ENCODE results near the gene AFDN. TPM values are rescaled to one million over a fixed set of nuclear protein-coding genes. Genes with fewer than 3 reads are reported as not detected.

Gene AFDN
- total RNA-seq, 2 experiments from 2014 or later, result 45.9 to 46.3 TPM

- Mint-ChIP-seq H3K4me1 (no peaks in the 10 kb centered on the region), H3K36me3 (ENCODE audit: low read depth) (no peaks in the 10 kb centered on the region), H3K4me3 (no peak overlapping the region), H3K27ac (no peak overlapping the region), H3K27me3 (peaks cover 22% of the 10 kb centered on the region), H3K9me3 (no peaks in the 10 kb centered on the region)
- POLR2A ChIA-PET, result no interaction called here
- CTCF ChIA-PET, result no interaction called here
- no peak for DNase-seq
Measured at GRCh38 chr6:167788563-167788903, 38.2 kb upstream of the AFDN start.

- no peak overlapping the region for H3K27ac Mint-ChIP-seq
- no peaks in the 10 kb centered on the region for H3K36me3 Mint-ChIP-seq (ENCODE audit: low read depth)
- no peaks in the 10 kb centered on the region for H3K4me1 Mint-ChIP-seq
- H3K27me3 Mint-ChIP-seq, result peaks cover 26% of the 10 kb centered on the region
- DNase-seq, result no peak
- POLR2A ChIA-PET, result no interaction called here
- no peak overlapping the region for H3K4me3 Mint-ChIP-seq
- H3K9me3 Mint-ChIP-seq, result no peaks in the 10 kb centered on the region
- CTCF ChIA-PET, result no interaction called here
Measured at GRCh38 chr6:167789358-167789757, 37.4 kb upstream of the AFDN start.

GRCh38 chr6:167791091-167791779, 35.5 kb upstream of the AFDN start:
- DNase-seq, result no peak
- no peak overlapping the region for H3K4me3 Mint-ChIP-seq
- no peaks in the 10 kb centered on the region for H3K9me3 Mint-ChIP-seq
- H3K36me3 Mint-ChIP-seq (ENCODE audit: low read depth), result no peaks in the 10 kb centered on the region
- ChIA-PET POLR2A (no interaction called here), CTCF (no interaction called here)
- H3K27me3 Mint-ChIP-seq, result peaks cover 40% of the 10 kb centered on the region
- H3K4me1 Mint-ChIP-seq, result peaks cover 3% of the 10 kb centered on the region
- no peak overlapping the region for H3K27ac Mint-ChIP-seq

DNA sequence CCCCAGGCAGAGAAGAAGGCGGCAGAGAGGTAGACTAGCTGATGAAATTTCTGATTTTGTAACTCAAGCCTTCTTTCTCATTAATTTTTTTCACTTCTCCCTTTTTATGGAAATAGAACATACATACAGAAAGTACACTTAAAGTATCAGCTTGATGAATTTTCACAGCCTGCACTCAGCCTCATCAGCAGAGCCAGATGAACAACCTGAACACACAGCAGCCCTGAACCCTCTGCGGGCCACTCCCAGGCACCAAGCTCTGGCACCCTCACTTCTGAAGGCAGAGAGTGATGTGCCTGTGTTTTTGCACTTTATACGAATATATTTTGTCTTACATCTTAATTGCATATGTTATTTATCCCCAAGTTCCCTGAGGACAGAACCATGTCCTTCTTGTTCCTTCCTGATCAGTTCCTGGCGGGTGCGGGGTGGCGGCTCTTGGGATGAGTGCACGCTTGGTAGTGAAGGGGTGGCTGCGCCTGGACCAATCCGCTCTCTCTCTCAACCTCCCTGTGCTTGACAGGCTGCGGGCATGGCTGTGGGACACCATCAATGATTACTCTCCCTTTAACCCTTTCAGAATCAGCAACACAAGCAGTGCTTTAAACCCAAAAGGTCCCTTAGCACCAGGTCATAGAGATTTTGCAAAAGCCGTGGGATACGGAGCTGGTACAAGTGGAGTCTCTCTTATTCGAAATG, 34.8 kb upstream of the AFDN start:
- DNase-seq, result no peak
- H3K36me3 Mint-ChIP-seq (ENCODE audit: low read depth), result no peaks in the 10 kb centered on the region
- CTCF ChIA-PET, result no interaction called here
- no peaks in the 10 kb centered on the region for H3K9me3 Mint-ChIP-seq
- peaks cover 7% of the 10 kb centered on the region for H3K4me1 Mint-ChIP-seq
- POLR2A ChIA-PET, result no interaction called here
- H3K27me3 Mint-ChIP-seq, result peaks cover 45% of the 10 kb centered on the region
- H3K27ac Mint-ChIP-seq, result no peak overlapping the region
- no peak overlapping the region for H3K4me3 Mint-ChIP-seq

GRCh38 chr6:167793421-167793820, 33.3 kb upstream of the AFDN start:
- H3K9me3 Mint-ChIP-seq, result no peaks in the 10 kb centered on the region
- no peak overlapping the region for H3K4me3 Mint-ChIP-seq
- no peaks in the 10 kb centered on the region for H3K36me3 Mint-ChIP-seq (ENCODE audit: low read depth)
- POLR2A ChIA-PET, result no interaction called here
- H3K27ac Mint-ChIP-seq, result no peak overlapping the region
- peaks cover 57% of the 10 kb centered on the region for H3K27me3 Mint-ChIP-seq
- DNase-seq, result no peak
- H3K4me1 Mint-ChIP-seq, result peaks cover 10% of the 10 kb centered on the region
- CTCF ChIA-PET, result interaction anchor here (1.0 kb wide), 1 partner anchor 87 kb away, joined by 3 read pairs; no protein-coding TSS in a partner anchor

- H3K36me3 Mint-ChIP-seq (ENCODE audit: low read depth), result no peaks in the 10 kb centered on the region
- H3K4me1 Mint-ChIP-seq, result peaks cover 10% of the 10 kb centered on the region
- H3K9me3 Mint-ChIP-seq, result no peaks in the 10 kb centered on the region
- peaks cover 66% of the 10 kb centered on the region for H3K27me3 Mint-ChIP-seq
- ChIA-PET POLR2A (no interaction called here), CTCF (no interaction called here)
- no peak overlapping the region for H3K4me3 Mint-ChIP-seq
- DNase-seq, result no peak
- no peak overlapping the region for H3K27ac Mint-ChIP-seq
Measured at GRCh38 chr6:167794161-167795157, 32.3 kb upstream of the AFDN start.

DNA sequence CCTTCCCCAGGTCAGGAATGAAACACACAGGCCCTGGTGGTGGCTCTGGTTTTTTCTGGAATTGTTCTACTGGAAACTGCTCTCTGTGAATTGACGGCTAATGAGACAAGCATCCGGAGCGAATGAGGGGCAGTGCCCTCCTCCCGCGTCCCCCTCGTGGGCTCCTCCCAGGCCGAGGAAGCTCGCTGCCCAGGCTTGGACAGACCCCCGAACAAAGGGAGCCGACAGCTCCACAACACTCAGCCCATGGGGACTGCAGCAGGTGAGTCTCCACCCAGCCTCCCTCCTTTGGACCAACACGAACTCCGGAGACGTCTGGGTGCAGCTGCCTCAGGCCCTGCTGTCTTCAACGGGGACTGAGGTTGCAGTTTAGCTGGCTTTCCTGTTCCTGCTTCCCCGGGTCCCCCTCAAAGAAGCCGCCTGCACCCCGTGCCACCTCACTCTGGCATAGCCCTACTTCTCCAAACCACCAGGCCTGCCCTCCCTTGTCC, 31.3 kb upstream of the AFDN start:
- POLR2A ChIA-PET, result no interaction called here
- Mint-ChIP-seq H3K4me3 (no peak overlapping the region), H3K27ac (no peak overlapping the region), H3K9me3 (no peaks in the 10 kb centered on the region), H3K4me1 (peaks cover 10% of the 10 kb centered on the region), H3K27me3 (peaks cover 71% of the 10 kb centered on the region), H3K36me3 (ENCODE audit: low read depth) (no peaks in the 10 kb centered on the region)
- CTCF ChIA-PET, result no interaction called here
- no peak for DNase-seq

- H3K4me3 Mint-ChIP-seq, result no peak overlapping the region
- H3K27ac Mint-ChIP-seq, result no peak overlapping the region
- H3K27me3 Mint-ChIP-seq, result peaks cover 71% of the 10 kb centered on the region
- CTCF ChIA-PET, result no interaction called here
- POLR2A ChIA-PET, result no interaction called here
- no peaks in the 10 kb centered on the region for H3K9me3 Mint-ChIP-seq
- H3K36me3 Mint-ChIP-seq (ENCODE audit: low read depth), result no peaks in the 10 kb centered on the region
- peaks cover 10% of the 10 kb centered on the region for H3K4me1 Mint-ChIP-seq
- no peak for DNase-seq
Measured at GRCh38 chr6:167795874-167796191, 30.9 kb upstream of the AFDN start.

DNA sequence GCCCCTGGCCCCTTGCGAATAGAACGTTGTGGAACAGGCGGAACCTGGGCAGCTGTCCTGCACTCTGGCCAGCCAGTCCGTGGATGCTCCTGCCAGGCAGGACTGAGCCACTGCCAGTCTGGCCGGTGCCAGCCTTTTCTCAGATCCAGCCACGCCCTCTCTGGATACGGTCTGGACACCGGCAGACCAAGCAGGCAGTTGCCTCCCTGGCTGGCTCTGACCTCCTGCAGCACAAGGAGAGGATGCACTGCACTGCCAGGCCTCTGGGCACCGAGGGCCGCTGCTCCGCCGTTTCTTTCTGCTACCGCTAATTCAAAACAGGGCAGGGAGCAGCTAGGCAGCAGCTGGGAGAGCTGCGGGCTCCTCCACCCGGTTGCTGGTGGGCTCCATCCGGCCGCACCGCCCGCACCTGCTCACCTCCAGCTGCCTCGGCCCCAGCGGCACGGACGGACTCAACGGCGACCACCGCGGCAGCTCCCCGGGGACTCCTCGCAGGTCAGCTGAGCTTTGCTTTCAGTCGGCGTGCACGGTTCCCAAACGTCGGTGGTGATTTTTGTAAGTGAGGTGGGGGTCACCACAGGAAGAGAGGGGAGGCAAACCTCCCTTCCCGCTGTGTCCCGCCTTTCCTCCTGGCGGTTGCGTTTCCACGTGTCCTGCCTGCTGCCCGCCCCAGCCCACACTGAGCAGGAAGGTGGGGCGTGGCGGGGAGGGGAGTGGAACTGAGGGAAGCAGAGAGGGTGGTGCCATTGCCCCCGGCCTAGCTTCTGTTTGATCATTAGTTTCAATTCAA, 30.3 kb upstream of the AFDN start:
- ChIA-PET POLR2A (no interaction called here), CTCF (no interaction called here)
- H3K9me3 Mint-ChIP-seq, result no peaks in the 10 kb centered on the region
- DNase-seq, result no peak
- H3K4me1 Mint-ChIP-seq, result peaks cover 10% of the 10 kb centered on the region
- H3K27ac Mint-ChIP-seq, result no peak overlapping the region
- H3K36me3 Mint-ChIP-seq (ENCODE audit: low read depth), result no peaks in the 10 kb centered on the region
- H3K4me3 Mint-ChIP-seq, result no peak overlapping the region
- peaks cover 74% of the 10 kb centered on the region for H3K27me3 Mint-ChIP-seq

DNA sequence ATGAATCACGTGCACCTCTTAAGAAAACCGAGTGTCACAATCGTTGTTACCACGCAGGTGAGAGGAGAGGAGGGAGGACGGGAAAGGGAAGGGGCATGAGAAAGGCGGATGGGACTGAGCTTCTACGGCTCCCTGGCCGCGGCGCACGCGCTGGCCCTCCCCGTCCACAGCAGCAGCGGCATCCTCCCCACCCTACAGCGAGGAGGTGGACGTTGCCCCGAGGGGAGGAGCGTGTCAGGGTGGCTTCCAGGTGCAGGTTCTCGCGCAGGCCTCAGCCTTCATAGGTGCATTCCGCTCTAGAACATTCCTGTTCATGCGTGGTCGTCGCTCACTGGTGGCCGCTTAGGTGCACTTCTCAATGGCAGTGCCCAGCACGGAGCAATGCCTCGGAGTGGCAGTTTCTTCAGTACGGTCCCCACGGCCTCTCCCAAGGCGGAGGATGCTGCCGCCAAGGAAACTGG, 29.7 kb upstream of the AFDN start:
- H3K27ac Mint-ChIP-seq, result no peak overlapping the region
- no peaks in the 10 kb centered on the region for H3K9me3 Mint-ChIP-seq
- CTCF ChIA-PET, result no interaction called here

GRCh38 chr6:167797476-167798265, 29.0 kb upstream of the AFDN start:
- ChIA-PET CTCF (no interaction called here), POLR2A (no interaction called here)
- no peaks in the 10 kb centered on the region for H3K9me3 Mint-ChIP-seq
- no peak for DNase-seq
- peaks cover 10% of the 10 kb centered on the region for H3K4me1 Mint-ChIP-seq
- no peak overlapping the region for H3K27ac Mint-ChIP-seq
- H3K36me3 Mint-ChIP-seq (ENCODE audit: low read depth), result no peaks in the 10 kb centered on the region
- peaks cover 77% of the 10 kb centered on the region for H3K27me3 Mint-ChIP-seq
- H3K4me3 Mint-ChIP-seq, result no peak overlapping the region

More for the DNA sequence above, 29.7 kb upstream of the AFDN start:
- no peak for DNase-seq
- Mint-ChIP-seq H3K4me3 (no peak overlapping the region), H3K36me3 (ENCODE audit: low read depth) (no peaks in the 10 kb centered on the region), H3K27me3 (peaks cover 75% of the 10 kb centered on the region), H3K4me1 (peaks cover 10% of the 10 kb centered on the region)
- POLR2A ChIA-PET, result no interaction called here

DNA sequence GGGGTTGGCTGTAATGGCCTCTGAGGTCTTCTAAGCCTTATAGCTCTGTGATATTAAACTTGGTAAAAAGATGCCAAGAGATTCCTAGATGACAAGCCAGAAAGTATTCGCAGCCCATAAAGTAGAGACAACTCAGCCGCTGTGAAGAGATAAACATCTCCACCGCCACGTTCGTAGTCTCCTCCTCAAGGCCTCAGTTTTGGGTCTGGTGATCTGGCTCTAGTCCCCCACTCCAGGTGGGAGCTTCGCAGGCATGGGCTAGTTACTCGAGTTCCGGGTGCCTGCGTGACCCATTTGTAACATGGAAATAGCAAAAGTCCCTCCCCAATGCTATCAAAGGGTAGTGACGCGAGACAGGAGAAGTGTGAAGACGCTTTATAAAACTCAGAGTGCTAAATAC, 28.3 kb upstream of the AFDN start:
- no peak overlapping the region for H3K27ac Mint-ChIP-seq
- no peak overlapping the region for H3K4me3 Mint-ChIP-seq
- H3K4me1 Mint-ChIP-seq, result peaks cover 10% of the 10 kb centered on the region
- no peak for DNase-seq
- POLR2A ChIA-PET, result no interaction called here
- no peaks in the 10 kb centered on the region for H3K36me3 Mint-ChIP-seq (ENCODE audit: low read depth)
- H3K27me3 Mint-ChIP-seq, result peaks cover 77% of the 10 kb centered on the region
- no peaks in the 10 kb centered on the region for H3K9me3 Mint-ChIP-seq
- CTCF ChIA-PET, result no interaction called here

Measured in activated CD4-positive, alpha-beta memory T cell treated with anti-CD3 and anti-CD28 coated beads, Interleukin-2, amount 10 ng/mL, durations not matched to agents 7 days and 5 days (primary cell).